Tibial artery (tissue), 4 donors: Measurements from ENCODE around the gene COPS7A.

Source experiments
- DNase-seq, 2 donors: peaks; one replicate each; pipeline ENCODE4 v3.0.0-alpha.2; 2019
- H3K27ac ChIP-seq, 2 donors: fragments of 200-600 bp; sonication (generic) in 1 of 2; 1 replicate in 1 of 2; 2 replicates in 1 of 2; pipeline ENCODE4 v1.5.1; 2018 to 2019; ENCODE audit warnings: mild to moderate bottlenecking in 1 of 2
- H3K27me3 ChIP-seq, 2 donors: fragments of 200-600 bp; sonication (generic) in 1 of 2; one replicate each; pipeline versions ENCODE4 v1.5.1 to v1.6.0; 2016 to 2019
- H3K36me3 ChIP-seq, 3 donors: fragments of 200-600 bp; sonication (generic) in 2 of 3; one replicate each; pipeline ENCODE4 v1.5.1; 2016 to 2019; ENCODE audit warnings: mild to moderate bottlenecking in 2 of 3
- H3K4me1 ChIP-seq, 4 donors: fragments of 200-600 bp; sonication (generic) in 2 of 4; 1 replicate in 3 of 4; 2 replicates in 1 of 4; pipeline ENCODE4 v1.5.1; 2016 to 2019
- H3K4me3 ChIP-seq, 2 donors: fragments of 200-600 bp; sonication (generic) in 1 of 2; 1 replicate in 1 of 2; 2 replicates in 1 of 2; pipeline ENCODE4 v1.5.1; 2018 to 2019; ENCODE audit warnings: mild to moderate bottlenecking in 2 of 2
- H3K9me3 ChIP-seq, 3 donors: fragments of 200-600 bp; sonication (generic) in 1 of 3; one replicate each; pipeline ENCODE4 v1.5.1; 2016 to 2019
- intact Hi-C: fragments of 100-400 bp; cut with DNase I; formaldehyde crosslinking; loops from one replicate; pipeline ENCODE4 v1.15.0; 2023; ENCODE audit warnings: low total_unique reads
- TF ChIP-seq, protein P1 (sequence below), 2 experiments: fragments of 200-600 bp in 1 of 2; fragments of 450-650 bp in 1 of 2; IDR thresholded peaks; one replicate each; pipeline ENCODE4 v1.5.1; 2017 to 2019; ENCODE audit warnings: antibody characterized with exemption in 2 of 2, mild to moderate bottlenecking in 1 of 2, moderate library complexity in 1 of 2

Gene COPS7A

GRCh38 chr12:6779708-6780432 is 56.0 kb downstream of the COPS7A start:
- no peak overlapping the region for H3K27ac ChIP-seq
- peaks cover 0 to 18% (median 11%) of the 10 kb centered on the region in 4 donors for H3K4me1 ChIP-seq
- intact Hi-C loops, result loop anchor here (2.0 to 10.0 kb wide), 2 partner anchors 27 to 165 kb away; partner anchors contain the start of gene MLF2
- H3K4me3 ChIP-seq, result no peak overlapping the region
- TF ChIP-seq, protein P1, sequence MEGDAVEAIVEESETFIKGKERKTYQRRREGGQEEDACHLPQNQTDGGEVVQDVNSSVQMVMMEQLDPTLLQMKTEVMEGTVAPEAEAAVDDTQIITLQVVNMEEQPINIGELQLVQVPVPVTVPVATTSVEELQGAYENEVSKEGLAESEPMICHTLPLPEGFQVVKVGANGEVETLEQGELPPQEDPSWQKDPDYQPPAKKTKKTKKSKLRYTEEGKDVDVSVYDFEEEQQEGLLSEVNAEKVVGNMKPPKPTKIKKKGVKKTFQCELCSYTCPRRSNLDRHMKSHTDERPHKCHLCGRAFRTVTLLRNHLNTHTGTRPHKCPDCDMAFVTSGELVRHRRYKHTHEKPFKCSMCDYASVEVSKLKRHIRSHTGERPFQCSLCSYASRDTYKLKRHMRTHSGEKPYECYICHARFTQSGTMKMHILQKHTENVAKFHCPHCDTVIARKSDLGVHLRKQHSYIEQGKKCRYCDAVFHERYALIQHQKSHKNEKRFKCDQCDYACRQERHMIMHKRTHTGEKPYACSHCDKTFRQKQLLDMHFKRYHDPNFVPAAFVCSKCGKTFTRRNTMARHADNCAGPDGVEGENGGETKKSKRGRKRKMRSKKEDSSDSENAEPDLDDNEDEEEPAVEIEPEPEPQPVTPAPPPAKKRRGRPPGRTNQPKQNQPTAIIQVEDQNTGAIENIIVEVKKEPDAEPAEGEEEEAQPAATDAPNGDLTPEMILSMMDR (IDR thresholded peaks at IDR 0.05), result no peak
- no peak for DNase-seq
- no peaks in the 10 kb centered on the region for H3K9me3 ChIP-seq
- H3K36me3 ChIP-seq, result no peaks in the 10 kb centered on the region
- H3K27me3 ChIP-seq, result no peaks in the 10 kb centered on the region

- no peaks in the 10 kb centered on the region for H3K9me3 ChIP-seq
- DNase-seq, result no peak
- TF ChIP-seq, protein P1 (IDR thresholded peaks at IDR 0.05), result no peak
- no peak overlapping the region for H3K4me3 ChIP-seq
- peaks cover 0 to 18% (median 11%) of the 10 kb centered on the region in 4 donors for H3K4me1 ChIP-seq
- H3K27ac ChIP-seq, result no peak overlapping the region
- intact Hi-C loops, result no loop called here
- no peaks in the 10 kb centered on the region for H3K27me3 ChIP-seq
- no peaks in the 10 kb centered on the region for H3K36me3 ChIP-seq
These were observed 56.7 kb downstream of the COPS7A start for GRCh38 chr12:6780573-6780972.
